ENCODE data around the gene SINHCAF.
"Not testable (repeated sequence)": the region's sequence is repeated elsewhere in the genome, so short reads cannot be mapped to it uniquely, and the experiment has no call there.

SINHCAF gene

DNA sequence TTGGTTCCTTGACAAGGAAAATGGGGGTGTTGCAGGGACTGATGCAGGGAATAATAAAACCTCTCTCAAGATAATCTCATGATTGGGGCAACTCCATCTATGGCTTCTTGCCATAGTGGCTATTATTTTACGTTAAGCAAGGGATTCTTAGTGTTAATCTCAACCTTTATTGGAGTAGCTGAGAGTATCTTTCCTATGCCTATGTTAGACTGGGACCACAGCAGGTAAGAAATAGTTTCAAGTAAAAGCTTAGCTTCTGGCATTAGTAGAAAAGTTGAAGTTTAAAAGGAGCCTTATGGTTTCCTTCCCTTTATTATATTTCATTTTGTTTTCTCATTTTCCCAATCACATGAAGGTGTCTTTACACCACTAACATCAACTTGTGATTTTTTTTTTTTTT is 16.7 kb downstream of the SINHCAF start:
- DNase-seq (ENCODE audit: low read depth, low spot score): no peak

DNA sequence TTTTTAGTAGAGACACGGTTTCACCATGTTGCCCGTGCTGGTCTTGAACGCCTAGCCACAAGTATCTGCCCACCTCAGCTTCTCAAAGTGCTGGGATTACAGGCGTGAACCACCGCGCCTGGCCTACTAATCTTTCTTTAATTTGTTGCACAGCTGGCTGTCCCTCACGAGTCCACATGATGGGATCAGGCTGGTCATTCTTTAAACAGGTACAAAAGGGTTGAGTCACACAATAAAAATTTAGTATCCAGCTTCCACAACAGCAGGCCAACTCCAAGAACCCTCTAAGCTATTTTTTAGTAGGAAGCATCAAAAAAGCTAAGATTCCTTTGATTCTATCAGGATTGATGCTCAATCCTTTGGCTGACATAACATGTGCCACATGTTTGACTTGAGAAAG is 17.8 kb downstream of the SINHCAF start:
- no peak for DNase-seq (ENCODE audit: low read depth, low spot score)

DNA sequence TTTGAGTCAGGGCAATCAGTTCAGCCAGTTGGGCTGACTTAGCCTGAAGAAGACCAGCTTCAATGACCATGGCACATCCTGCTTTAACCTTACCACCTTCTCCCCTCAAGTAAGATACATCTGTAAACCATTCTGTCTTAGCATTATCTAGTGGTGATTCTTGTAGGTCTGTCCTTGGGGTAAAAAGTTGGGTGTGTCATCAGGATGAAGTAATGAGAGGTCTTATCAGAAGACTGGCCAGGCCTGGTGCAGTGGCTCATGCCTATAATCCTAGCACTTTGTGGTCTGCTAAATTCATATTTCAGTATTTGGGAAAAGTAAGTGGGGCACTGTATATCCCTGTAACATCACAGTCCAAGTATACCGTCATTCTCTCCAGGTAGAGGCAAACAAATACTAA is 19.1 kb downstream of the SINHCAF start:
- DNase-seq (ENCODE audit: low read depth, low spot score): no peak

DNA sequence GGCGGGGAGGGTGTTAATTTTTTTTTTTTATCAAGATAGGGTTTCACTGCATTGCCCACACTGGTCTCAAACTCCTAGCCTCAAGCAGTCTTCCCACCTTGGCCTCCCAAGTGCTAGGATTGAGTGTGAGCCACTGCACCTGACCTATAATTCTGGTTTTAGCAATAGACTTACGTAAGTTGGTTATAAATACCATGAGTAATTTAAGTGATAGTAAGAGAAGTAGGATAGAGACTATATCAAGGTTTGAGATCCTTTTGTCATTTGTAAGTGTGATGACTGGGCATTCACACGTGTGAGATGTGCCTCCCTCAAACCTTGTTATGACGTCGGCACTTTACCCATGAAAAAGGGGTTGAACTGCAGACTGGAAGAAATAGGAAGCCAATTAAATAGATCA is 22.5 kb downstream of the SINHCAF start:
- DNase-seq (ENCODE audit: low read depth, low spot score): no peak

DNA sequence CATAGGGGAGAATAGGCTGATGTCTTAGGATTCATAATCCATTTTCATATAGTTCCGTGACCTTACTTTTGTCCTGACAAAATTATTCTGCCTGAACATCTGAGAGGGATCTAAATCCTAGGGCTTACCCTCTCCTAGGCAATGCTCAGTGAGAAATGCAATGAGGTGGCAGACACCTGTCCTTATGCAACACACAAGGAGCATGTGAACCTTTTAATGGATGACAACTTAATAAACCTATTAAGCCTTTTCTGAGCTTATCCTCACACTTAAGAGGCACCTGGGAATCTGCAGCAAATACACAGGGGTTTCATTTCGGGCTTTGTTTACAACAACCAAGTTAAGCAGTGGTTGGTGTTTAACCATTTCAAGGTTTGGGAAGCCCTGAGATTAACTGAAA is 24.6 kb downstream of the SINHCAF start:
- DNase-seq (ENCODE audit: low read depth, low spot score): no peak

DNA sequence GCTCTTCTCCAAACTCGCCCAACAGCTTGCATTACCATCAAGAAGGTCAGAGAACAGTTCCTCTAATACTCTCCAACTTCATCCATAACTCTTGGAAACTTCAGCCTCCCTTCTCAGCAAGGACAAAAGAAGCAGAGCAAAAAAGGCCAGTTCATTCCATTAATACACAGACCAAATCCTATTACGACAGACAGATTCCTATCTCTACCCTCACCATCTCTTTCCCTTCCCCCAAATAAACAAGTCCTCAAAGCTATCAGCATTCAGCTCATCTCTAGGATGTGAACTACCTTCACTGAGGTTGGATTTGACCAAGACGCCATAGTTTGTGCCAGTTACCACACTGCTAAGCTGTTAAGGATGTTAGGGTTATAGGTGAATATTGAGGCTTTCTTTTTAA is 25.2 kb downstream of the SINHCAF start:
- no peak for DNase-seq (ENCODE audit: low read depth, low spot score)

DNA sequence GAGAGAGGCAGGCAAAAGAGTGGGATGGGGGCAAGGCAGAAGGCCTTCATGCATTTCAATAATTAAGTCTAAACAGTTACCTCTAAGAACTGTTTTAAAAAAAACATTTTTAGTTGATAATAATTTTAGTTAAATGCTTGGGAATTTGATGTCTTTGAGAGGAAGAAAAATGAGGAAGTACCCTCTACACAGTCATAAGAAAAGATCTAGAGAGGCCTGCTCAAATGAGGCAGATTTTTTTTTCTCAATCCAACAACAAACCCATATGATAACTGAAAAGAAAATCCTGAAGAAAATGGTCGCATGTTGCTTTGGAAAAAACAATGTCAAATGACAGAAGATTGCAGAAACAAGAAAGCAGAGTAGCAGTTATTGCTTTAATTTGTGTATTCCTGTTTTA is 25.6 kb downstream of the SINHCAF start:
- no peak for DNase-seq (ENCODE audit: low read depth, low spot score)

DNA sequence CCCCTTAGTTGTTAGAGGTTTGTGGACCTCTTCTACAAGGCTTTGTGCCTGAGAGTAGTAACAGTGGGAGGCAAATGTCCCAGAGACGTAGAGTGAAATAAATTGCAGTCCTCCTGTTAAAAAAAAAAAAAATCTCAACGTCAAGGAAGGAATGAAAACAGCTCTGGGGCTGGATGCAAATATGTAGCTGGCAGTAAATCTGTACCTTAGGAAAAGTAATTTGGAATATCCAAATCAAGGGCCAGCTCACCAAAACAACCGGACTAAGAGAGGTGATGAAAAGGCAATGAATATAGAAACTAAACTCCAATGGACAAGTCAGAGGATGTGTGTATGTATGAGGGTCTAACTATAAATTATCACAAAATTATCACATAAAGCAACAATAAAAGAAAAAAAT is 27.0 kb downstream of the SINHCAF start:
- DNase-seq (ENCODE audit: low read depth, low spot score): no peak

DNA sequence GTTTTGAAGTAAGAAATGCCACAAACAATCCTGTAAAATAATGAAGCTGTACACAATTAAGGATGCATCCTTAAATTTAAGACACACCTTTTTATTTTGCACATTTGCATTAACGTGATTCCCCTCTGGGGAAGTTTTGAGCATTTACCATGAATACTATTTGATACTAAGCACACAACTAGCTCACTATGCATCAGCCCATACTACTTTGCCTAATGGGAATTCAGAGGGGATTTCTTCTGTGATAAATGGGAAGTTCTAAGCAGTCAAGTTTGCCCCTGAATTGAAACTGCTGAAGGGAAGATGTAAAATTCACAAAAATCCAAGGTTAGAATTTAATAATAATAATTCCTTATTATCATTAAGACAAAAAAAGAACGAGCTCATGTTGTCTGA is 27.4 kb downstream of the SINHCAF start:
- no peak for DNase-seq (ENCODE audit: low read depth, low spot score)

DNA sequence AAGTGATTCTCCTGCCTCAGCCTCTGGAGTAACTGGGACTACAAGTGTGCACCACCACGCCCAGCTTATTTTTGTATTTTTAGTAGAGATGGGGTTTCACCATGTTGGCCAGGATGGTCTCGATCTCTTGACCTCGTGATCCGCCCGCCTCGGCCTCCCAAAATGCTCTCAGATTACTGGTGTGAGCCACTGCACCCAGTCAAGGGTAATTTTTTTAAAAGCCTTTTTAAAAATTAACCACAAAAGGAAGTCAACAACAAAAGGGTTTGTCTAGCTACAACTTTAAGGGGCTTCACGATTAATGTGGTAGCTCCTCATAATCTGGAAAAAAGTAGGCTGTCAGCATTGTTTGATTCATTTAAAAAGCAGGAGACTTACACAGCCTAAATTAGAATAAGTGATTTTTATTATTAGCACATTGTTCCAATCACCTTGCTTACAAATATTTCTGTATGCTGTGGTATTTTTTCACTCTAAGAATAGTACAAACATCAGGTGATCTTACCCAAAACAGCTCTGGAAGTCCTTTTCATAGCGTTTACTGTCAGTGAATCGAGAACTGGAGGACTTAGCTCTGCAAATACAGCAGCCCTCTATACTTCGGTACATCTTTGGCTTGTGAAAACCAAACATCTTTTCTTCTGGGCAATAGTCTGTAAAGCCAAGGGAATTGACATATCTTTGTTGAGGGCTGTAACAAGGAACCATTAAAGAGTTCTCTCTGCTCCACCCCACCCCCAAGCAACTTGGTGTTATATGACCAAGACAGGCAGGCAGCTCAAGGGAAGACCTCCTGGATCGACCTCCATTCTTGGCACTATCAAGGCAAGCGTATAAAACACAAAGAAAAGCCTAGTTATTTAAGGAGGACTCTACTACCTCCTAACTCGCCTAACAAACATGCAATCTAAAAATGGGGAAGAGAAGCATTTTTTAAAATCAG is 28.1 kb downstream of the SINHCAF start:
- no peak for DNase-seq (ENCODE audit: low read depth, low spot score)

DNA sequence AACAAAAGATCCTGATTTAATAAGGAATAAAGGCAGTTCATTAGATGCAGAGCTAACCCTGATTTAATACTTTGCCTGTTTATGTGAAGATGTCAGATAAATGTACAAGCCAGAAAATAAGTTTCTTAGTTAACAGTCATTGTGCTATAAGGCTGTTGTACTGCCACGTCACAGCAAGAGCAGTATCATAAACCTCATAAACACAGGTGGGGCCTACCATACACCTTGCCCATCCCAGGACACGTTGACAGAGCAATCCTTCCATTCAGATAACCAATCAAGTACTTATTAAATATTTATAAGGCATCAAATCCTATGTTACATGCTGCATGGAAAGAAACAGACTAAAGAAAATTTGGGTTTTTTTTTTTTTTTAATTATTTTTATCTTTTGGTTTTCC is 36.5 kb downstream of the SINHCAF start:
- DNase-seq (ENCODE audit: low read depth, low spot score): no peak

DNA sequence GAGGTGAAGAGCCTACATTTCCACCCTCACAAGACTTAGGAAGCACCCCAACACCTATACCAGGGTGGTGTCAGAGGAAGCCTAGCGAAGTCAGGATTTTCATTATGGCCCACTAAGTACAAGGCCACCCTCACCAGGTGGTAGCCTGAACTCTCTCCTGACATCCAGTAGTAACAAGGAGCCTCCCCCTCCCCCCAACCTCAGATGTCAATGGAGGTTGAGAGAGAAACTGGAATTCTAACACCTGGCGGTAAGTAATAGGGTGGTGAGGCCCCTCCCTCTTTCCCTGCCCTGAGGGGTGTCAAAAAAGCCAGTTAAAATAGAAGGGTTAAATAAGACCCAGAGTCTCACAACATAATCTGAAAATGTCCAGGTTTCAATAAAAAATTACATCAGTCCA is 37.6 kb downstream of the SINHCAF start:
- DNase-seq (ENCODE audit: low read depth, low spot score): no peak

DNA sequence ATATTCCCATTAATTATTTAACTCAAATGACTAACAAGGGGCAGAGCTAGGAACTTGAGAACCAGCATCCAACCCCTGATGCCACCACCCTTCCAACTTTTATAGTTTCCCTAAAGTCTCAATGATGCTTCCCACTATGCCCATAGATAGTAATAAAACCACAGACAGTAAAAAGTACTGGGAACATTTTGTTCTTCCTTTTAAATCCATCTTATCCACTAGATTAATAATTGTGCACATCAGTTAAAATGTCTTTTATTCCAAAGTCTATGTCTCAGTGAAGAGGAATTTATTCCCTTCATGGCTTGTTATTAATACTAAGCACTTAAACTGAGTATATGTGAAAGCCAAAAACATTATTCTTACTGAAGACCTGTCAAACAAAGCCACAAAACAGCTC is 45.8 kb downstream of the SINHCAF start:
- DNase-seq (ENCODE audit: low read depth, low spot score): no peak

DNA sequence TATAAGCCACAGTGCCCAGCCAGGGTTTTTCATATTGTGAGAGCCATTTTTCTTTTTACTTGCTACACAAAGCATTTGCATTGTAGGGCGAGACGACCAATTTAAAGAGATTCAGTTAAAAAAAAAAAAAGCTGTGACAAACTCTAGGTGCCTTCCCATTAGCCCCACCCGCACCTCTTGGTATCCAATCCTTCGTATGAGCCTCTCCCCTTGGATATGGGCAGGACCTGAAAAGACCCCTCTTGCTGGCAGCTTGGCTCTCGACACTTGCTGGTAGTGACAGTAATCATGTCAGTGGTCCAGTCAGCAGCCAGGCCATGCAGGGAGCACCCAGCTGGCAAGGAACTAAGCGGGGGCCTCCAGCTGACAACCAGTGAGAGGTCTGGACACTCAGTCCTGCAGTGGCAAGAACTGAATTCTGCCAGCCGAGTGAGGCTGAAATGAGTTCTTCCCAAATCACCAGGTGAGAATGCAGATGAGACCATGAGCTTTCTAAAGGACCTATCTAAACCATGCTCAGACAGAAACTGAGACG is 46.5 kb downstream of the SINHCAF start:
- no peak for DNase-seq (ENCODE audit: low read depth, low spot score)

DNA sequence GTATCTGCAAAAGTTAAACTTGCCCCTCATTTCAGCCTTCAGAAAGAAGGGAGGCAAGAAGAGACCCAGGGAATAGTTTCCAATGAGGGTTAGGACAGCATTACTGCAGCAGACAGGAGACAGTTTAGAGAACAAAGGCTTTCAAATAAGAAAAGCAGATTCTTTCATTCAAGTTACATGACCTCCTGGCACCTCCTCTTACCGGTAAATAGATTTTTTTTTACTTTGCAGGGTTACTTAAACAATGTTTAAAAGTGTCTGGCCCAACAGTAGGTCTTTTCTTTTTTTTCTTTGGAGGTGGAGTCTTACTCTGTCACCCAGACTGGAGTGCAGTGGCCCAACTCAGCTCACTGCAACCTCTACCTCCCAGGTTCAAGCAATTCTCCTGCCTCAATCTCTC is 47.1 kb downstream of the SINHCAF start:
- DNase-seq (ENCODE audit: low read depth, low spot score): no peak

DNA sequence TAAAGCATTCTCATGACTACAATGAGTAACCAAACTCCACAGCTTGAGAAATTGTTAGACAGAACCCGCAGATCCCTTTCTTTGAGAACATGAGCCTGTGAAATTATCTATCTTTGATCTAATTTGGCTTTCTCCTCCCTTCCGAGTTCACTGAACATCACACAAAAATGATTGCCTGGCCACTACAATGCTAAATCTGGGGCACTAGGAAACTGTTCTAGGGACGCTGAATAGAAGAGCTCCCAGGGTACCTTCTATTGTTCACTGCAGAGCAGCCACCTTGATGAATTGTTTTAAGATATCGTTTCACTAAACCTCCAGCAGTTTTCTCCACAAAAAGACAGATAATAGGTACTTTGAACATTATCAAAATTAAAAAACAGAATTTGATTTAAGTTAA is 47.5 kb downstream of the SINHCAF start:
- DNase-seq (ENCODE audit: low read depth, low spot score): no peak

DNA sequence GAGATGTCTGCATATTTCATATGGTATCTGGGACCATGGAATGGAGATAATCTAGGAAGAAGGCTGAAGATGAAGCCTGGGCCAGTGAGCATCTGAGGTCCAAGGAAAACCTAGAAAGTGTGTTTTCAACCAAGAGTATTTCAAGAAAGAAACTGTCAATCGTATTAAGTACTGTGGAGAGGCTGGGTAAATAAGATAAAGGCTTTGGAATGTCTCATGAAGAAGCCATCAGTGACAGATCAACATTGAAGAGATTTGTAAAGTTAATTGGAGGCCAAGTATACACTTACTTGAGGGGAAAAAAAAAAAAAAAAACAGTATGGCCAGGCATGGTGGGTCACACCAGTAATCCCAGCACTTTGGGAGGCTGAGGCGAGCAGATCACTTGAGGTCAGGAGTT is 48.9 kb downstream of the SINHCAF start:
- no peak for DNase-seq (ENCODE audit: low read depth, low spot score)

DNA sequence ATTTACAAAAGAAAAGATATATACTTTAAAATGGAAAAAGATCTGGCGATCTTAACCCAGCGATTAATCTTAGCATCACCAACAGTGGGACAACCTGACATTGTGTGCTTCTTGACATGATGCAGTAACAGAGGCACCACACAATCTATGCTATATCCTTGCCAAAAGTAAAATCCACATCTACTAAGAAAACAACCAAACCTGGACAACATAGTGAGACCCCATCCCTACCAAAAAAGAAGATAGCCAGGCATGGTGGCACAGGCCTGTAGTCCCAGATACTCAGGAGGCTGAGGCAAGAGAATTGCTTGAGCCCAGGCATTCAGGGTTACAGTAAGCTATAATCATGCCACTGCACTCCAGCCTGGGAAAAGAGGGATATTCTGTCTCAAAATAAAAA is 50.5 kb downstream of the SINHCAF start:
- DNase-seq (ENCODE audit: low read depth, low spot score): no peak

DNA sequence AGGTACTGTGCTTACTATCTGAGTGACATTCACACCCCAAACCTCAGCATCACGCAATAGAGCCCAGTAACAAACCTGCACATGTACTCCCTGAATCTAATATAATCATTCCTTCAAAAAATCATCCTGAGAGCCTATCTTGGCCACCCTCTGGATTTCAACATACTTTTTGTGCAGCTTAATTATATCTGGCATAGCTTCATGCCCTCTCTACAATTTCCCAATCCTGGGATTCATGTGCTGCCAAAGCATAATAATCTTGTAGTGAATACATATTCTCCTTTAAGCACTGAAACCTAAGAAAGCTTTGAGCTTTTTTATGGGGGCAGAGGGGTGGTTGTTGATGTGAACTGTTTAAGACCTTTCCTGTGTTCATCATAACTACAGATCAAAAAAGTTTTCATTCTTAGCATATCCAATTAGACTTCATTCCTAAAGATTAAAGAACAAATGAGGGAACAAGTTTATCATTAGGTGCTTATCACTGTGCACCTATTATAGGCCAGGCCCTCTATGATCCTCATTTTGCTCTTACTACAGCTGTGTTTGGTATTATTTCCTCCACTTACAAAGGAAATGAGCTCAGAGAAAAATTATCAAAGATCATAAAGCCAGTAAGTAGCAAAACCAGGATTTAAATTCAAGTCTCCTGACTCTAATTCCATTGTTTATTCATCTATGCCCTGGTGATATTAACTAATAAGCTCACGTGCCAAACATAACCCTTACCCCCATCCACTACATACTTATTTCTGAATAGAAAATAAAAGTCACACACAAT is 51.2 kb downstream of the SINHCAF start:
- no peak for DNase-seq (ENCODE audit: low read depth, low spot score)

DNA sequence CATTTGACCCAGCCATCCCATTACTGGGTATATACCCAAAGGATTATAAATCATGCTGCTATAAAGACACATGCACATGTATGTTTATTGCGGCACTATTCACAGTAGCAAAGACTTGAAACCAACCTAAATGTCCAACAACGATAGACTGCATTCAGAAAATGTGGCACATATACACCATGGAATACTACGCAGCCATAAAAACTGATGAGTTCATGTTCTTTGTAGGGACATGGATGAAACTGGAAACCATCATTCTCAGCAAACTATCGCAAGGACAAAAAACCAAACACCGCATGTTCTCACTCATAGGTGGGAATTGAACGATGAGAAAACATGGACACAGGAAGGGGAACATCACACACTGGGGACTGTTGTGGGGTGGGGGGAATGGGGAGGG is 52.2 kb downstream of the SINHCAF start:
- not testable (repeated sequence) for DNase-seq (ENCODE audit: low read depth, low spot score)

DNA sequence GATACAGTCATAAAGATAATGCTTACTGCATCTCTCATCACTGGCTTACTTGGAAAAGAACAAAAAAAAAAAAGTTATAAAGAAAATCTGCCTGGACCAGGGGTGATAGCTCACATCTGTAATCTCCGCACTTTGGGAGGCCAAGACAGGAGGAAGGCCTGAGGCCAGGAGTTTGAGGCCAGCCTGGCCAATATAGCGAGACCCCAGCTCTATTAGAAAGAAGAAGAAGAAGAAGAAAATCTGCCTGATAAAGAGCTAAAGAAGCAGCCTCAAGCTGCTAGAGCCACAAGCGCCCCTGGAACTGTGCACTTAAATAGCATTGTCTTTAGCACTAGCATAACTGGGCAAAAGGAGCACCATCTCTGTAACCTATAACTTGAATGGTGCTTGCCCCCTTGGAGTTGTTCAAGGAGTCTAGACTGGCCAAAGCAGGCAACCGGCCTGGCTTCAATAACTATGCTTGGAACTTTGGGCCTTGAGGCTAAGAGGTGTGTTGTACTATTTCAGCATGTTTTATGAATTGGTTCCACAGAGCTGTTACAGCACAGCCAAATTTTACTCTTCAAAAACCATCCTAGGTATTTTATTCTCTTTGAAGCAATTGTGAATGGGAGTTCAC is 53.2 kb downstream of the SINHCAF start:
- no peak for DNase-seq (ENCODE audit: low read depth, low spot score)

DNA sequence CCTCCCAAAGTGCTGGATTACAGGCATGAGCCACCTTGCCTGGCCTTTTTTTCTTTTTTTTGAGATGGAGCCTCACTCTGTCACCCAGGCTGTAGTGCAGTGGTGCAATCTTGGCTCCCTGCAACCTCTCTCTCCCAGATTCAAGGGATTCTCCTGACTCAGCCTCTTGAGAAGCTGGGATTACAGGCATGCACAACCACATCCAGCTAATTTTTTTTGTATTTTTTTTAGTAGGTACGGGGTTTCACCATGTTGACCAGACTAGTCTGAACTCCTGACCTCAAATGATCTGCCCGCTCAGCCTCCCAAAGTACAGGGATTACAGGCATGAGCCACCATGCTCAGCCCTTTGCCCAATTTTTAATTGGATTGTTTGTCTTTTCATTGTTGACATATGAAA is 58.0 kb downstream of the SINHCAF start:
- DNase-seq (ENCODE audit: low read depth, low spot score): no peak

Data from astrocyte of the hippocampus (primary cell).